Measurements from ENCODE around the gene RNF112. TPM values are rescaled to one million over a fixed set of nuclear protein-coding genes. Genes with fewer than 3 reads are reported as not detected.

RNF112 gene
- total and polyA plus RNA-seq, 7 donors, result 0.60 to 8.6 (median 7.2) TPM

- DNase-seq, result peak; percentile 86
- no peaks in the 10 kb centered on the region for H3K27me3 ChIP-seq
- TF ChIP-seq CTCF (IDR thresholded peaks at IDR 0.05) (no peak), POLR2A (IDR thresholded peaks at IDR 0.05) (no peak), EP300 (IDR thresholded peaks at IDR 0.05) (peak; percentile 30 to 85 (median 44)), POLR2AphosphoS5 (IDR thresholded peaks at IDR 0.05) (peak; percentile 70 to 84 (median 82))
- intact Hi-C loops (cut with DNase I), result loop anchor here (2.0 to 5.0 kb wide), 2 partner anchors 58 to 71 kb away; partner anchors contain the start of gene MAPK7
- H3K36me3 ChIP-seq, result no peaks in the 10 kb centered on the region
- peak overlapping the region; percentile 83 to 94 (median 88) for H3K27ac ChIP-seq
- H3K4me3 ChIP-seq, result no peak overlapping the region
- no peaks in the 10 kb centered on the region for H3K9me3 ChIP-seq
- H3K4me1 ChIP-seq, result peaks cover 0 to 37% (median 35%) of the 10 kb centered on the region in 4 donors
- WGBS, 2 donors, result 48 to 60% methylated on average over 8 of the region's 8 CpGs
These were observed 37.6 kb downstream of the RNF112 start for GRCh38 chr17:19448341-19449268.

DNA sequence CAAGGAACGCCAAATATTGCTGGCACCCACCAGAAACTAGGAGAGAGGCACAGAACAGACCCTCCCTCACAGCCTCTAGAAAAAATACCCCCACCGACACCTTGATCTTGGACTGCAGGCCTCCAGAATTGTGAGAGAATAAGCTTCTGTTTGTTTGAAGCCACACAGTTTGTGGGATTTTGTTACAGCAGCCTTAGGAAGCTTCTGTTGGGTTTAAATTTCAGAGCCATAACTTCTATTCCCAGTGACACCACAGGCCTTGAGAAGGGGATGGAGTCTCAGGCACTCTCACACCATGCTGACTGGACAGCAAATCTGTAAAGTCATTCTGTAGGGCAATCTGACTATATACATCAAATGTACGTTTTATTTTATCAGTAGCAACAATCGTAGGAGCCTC, 38.6 kb downstream of the RNF112 start:
- intact Hi-C loops (cut with DNase I), result loop anchor here (2.0 to 5.0 kb wide), 2 partner anchors 57 to 72 kb away; partner anchors contain the start of gene MAPK7

GRCh38 chr17:19453296-19453695, 42.3 kb downstream of the RNF112 start:
- no peaks in the 10 kb centered on the region for H3K27me3 ChIP-seq
- no peak for DNase-seq
- WGBS, 2 donors, result 83 to 84% methylated on average over 3 of the region's 3 CpGs
- no peaks in the 10 kb centered on the region for H3K9me3 ChIP-seq
- intact Hi-C loops (cut with DNase I), result no loop called here
- TF ChIP-seq EP300 (IDR thresholded peaks at IDR 0.05) (no peak), POLR2AphosphoS5 (IDR thresholded peaks at IDR 0.05) (no peak), CTCF (IDR thresholded peaks at IDR 0.05) (no peak), POLR2A (IDR thresholded peaks at IDR 0.05) (no peak)
- no peaks in the 10 kb centered on the region for H3K36me3 ChIP-seq
- H3K27ac ChIP-seq, result no peak overlapping the region
- no peak overlapping the region for H3K4me3 ChIP-seq
- H3K4me1 ChIP-seq, result peaks cover 0 to 17% (median 16%) of the 10 kb centered on the region in 4 donors

More for the DNA sequence above, 38.6 kb downstream of the RNF112 start:
- Histone ChIP-seq H3K27ac (peak overlapping the region in 3 of 4 donors; percentile 86 to 94 (median 90)), H3K4me3 (no peak overlapping the region), H3K4me1 (peaks cover 0 to 37% (median 35%) of the 10 kb centered on the region in 4 donors), H3K9me3 (no peaks in the 10 kb centered on the region), H3K36me3 (no peaks in the 10 kb centered on the region), H3K27me3 (no peaks in the 10 kb centered on the region)
- WGBS, 2 donors, result 86 to 88% methylated on average over 4 of the region's 4 CpGs
- DNase-seq, result no peak
- TF ChIP-seq POLR2A (IDR thresholded peaks at IDR 0.05) (no peak), EP300 (IDR thresholded peaks at IDR 0.05) (no peak), POLR2AphosphoS5 (IDR thresholded peaks at IDR 0.05) (no peak), CTCF (IDR thresholded peaks at IDR 0.05) (no peak)

DNA sequence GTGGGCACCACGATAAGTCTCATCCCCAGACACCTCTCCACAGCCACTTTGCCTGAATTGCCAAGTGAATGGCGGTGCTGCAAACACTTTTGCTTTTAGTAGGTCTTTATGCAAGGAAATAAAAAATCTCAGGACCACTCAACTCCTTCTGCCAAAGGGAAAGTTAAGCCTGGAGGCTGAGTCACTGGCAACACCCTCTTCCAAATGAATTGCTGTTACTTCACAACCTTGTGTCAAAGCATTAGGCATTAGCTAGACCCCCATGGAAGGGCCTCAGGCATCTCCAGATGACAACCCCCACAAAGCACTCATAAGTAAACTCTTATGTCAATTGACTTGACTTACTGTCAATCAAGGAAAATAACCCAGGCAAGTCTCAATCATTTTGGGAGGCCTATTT, 43.0 kb downstream of the RNF112 start:
- Histone ChIP-seq H3K9me3 (no peaks in the 10 kb centered on the region), H3K36me3 (no peaks in the 10 kb centered on the region), H3K27me3 (no peaks in the 10 kb centered on the region), H3K27ac (no peak overlapping the region), H3K4me3 (no peak overlapping the region), H3K4me1 (peaks cover 0 to 9% (median 9%) of the 10 kb centered on the region in 4 donors)
- DNase-seq, result no peak
- TF ChIP-seq EP300 (IDR thresholded peaks at IDR 0.05) (no peak), POLR2AphosphoS5 (IDR thresholded peaks at IDR 0.05) (no peak), CTCF (IDR thresholded peaks at IDR 0.05) (no peak), POLR2A (IDR thresholded peaks at IDR 0.05) (no peak)
- intact Hi-C loops (cut with DNase I), result no loop called here
- WGBS, 2 donors, result 91 to 92% methylated on average over 2 of the region's 2 CpGs
